ENCODE measurements around the gene GLIPR1.
"Not testable (repeated sequence)": the region's sequence is repeated elsewhere in the genome, so short reads cannot be mapped to it uniquely, and the experiment has no call there.

GLIPR1 gene

GRCh38 chr12:75474116-75474515 lies 6.4 kb upstream of the GLIPR1 start:
- no peak for DNase-seq (ENCODE audit: low spot score)

DNA sequence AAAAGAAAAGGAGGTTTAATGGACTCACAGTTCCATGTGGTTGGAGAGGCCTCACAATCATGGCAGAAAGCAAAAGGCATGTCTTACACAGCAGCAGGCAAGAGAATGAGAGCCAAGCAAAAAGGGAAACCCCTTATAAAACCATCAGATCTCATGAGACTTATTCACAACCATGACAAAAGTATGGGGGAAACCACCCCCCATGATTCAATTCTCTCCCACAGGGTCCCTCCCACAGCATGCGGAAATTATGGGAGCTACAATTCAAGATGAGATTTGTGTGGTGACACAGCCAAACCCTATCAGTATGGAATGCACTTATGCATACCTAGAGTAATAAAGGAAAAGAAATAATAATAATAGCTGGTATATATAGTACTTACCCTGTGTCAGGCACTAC lies 4.5 kb upstream of the GLIPR1 start:
- no peak for DNase-seq (ENCODE audit: low spot score)

- DNase-seq (ENCODE audit: low spot score), result no peak
Measured at GRCh38 chr12:75477137-75477536, 3.4 kb upstream of the GLIPR1 start.

DNA sequence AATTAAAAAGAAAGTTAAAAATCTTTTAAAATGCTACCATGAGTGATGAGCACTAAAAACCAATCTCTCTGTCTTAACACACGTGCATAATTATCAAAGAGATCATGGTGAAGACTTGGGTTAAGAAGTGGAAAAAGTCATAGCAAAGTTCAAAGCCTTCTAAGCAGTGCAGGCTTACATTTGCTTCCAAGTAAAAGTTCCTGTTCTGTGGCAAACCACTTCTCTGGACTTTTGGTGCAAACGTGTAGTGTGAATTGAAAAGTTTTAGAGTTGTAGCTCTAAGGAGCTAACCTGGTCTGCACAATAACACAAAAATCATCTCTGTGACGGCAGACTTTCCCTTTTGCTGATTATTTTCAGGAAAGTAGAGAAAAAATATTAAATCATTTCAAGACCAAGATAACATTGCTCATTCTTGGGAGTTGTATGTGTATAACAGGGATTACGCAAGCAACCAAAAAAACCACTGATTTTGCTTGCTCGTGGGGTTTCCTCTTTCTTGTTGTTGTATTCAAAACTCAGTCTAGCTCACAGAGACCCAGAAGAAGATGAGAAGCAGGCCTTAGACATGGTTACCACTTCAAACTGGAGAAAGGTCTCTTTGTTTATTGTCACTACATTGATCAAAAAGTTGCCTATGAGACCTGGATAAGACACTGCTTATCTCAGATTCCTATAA lies 2.3 kb upstream of the GLIPR1 start:
- DNase-seq (ENCODE audit: low spot score), result no peak

GRCh38 chr12:75479963-75480461 lies 543 bp upstream of the GLIPR1 start:
- DNase-seq (ENCODE audit: low spot score), result no peak

DNA sequence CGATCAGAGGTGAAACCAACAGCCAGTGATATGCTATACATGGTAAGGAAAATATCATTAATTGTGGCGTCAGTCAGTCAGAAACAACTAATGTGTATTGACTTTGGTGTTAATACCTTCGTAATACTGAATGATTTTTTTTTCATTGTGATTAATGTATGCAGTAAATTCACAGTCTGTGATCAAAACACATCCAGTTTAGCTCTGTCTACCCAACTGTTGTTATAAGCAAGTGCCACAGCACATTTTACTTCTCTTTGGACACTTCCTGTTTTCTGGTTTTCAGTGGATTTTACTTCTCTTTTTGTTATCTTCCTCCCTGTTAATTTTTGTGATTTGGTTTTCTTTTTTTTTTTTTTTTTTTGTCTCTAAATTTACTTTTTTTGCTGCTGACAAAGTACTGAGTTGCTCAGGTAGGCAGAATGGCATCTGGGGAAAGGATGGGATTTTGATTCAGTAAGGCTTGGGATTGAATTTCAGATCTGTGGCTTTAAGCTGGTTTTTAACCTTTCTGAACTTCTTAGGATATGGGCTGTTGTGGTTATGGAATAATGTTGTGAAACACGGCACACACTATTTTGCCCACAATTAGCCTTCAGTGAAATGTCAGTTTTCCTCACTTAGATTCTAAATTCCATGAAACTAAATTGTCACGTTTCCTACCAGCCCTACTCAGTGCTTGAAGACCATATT lies 604 bp downstream of the GLIPR1 start:
- no peak for DNase-seq (ENCODE audit: low spot score)

GRCh38 chr12:75481774-75482173 lies 1.2 kb downstream of the GLIPR1 start:
- no peak for DNase-seq (ENCODE audit: low spot score)

DNA sequence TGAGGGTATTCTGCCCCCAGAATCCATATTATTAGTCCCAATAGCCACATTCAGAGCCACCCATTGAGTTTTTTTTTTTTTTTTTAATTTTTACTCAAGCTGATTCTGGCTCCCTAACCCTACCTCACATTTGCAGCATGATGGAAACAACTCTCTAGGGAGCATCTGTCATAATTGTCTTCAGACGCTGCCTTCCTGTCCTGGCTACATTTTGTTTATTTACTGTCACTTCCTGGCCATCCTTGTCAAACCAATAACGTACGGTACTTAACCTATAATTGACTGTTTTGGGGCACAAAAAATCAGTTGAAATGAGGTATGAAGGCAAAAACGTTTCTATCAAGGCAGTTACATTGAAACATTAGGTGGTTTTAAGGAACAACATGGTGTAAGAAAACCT lies 2.1 kb downstream of the GLIPR1 start:
- no peak for DNase-seq (ENCODE audit: low spot score)

DNA sequence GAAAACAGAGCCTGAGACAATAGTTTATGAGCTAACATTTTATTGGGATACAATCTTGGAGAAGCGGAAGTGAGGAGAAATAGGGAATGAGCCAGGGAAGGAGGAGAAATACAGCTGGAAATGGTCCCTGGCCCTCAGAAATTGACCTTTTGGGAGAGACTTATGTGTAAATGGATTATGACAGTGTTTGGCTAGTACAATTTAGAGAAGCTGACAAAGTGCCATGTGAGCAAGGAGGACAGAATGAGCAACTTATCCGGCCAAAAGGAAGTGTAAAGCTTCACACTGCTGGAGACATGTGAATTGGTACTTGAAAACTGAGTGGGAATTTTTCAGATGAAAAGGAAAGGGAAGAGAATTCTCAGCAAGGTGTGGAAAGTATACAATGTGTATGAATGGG lies 2.9 kb downstream of the GLIPR1 start:
- no peak for DNase-seq (ENCODE audit: low spot score)

DNA sequence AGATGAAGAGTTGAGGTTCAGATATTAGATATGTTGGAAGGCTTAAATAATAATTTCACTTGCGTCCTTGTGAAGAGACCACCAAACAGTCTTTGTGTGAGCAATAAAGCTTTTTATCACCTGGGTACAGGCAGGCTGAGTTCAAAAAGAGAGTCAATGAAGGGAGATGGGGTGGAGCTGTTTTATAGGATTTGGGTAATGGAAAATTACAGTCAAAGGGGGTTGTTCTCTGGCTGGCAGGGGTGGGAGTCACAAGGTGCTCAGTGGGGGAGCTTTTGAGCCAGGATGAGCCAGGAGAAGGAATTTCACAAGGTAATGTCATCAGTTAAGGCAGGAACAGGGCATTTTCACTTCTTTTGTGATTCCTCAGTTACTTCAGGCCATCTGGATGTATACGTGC lies 3.9 kb downstream of the GLIPR1 start:
- not testable (repeated sequence) for DNase-seq (ENCODE audit: low spot score)

GRCh38 chr12:75487308-75487707 lies 6.8 kb downstream of the GLIPR1 start:
- DNase-seq (ENCODE audit: low spot score), result no peak

DNA sequence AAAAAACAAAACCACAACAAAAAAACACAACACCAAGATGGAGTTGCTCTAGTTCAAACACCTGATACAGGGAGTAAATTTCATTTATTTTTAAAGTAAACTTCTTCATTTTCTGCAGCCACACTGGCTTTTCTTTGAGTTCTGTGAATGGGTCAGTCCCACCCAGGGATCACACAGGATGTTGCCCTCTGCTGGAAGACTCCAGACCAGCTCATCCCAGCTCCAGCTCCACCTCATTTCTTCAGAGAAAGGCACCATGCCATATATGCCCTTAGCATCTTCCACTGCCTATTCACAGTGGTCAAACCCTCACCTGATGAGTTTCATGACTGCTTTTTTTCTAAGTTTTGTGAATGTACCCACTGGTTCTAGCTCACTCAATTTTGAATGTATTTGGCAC lies 8.0 kb downstream of the GLIPR1 start:
- DNase-seq (ENCODE audit: low spot score), result no peak

DNA sequence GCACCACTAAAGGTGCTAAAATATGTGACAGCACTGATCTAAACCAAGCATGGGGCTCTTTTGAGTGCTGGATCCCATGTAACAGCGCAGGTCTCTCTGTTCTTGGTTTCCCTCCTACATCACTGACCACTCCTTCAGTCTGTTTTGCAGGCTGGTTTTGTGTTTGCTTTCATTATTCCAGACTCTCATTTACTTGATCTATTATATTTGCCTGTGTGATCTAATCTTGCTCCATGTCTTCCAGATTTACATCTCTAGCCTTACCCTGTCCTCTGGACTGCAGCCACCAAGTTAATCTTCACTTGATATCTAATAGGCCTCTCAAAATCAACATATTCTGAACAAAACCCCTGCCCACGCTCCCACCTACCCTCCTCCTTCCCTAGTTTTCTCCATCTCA lies 8.6 kb downstream of the GLIPR1 start:
- DNase-seq (ENCODE audit: low spot score), result no peak

DNA sequence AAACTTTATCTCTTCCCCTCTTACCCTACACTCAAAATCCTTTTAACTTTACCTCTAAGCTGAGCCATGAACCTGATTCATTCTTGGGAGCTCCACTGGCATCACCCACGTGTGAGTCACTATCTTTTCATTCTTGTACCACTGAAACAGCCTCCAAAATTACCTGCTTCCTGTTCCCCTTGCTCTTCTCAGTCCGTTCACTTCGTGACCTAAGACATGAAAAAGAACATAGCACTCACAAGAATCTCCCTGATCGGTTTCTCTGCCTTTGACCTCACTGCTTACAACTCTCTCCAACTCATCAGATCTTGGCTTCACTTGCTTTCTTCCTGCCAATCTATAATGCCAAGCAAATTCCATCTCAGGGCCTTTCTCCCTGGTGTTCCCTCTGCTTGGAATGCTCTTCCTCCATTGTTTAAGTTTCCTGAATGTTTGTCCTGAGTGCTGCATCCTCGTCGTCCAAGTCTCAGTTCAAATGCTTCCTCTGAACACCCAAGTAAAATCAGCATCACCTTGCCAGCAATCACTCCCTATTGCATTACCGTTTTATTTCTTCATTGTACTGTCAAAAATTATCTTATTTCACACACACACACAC lies 9.2 kb downstream of the GLIPR1 start:
- DNase-seq (ENCODE audit: low spot score), result no peak

DNA sequence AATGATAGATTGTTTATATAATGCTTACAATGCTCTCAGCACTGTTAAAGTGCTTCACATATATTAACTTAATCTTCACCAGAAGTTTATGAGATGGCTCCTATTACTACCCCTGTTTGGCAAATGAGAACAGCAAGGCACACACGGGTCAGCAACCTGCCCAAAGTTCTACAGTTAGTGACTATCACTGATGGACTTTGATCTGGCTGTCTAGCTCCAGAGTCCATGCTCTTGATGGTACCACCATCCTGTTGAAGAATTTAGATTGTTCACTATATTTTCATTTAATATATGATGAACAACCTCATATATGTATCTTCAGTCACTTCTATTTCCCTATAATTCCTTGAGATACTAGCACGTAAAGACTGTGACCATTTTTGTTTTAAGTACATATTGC lies 10.6 kb downstream of the GLIPR1 start:
- DNase-seq (ENCODE audit: low spot score), result no peak

- DNase-seq (ENCODE audit: low spot score), result no peak
Measured at GRCh38 chr12:75503459-75503858, 22.9 kb downstream of the GLIPR1 start.

DNA sequence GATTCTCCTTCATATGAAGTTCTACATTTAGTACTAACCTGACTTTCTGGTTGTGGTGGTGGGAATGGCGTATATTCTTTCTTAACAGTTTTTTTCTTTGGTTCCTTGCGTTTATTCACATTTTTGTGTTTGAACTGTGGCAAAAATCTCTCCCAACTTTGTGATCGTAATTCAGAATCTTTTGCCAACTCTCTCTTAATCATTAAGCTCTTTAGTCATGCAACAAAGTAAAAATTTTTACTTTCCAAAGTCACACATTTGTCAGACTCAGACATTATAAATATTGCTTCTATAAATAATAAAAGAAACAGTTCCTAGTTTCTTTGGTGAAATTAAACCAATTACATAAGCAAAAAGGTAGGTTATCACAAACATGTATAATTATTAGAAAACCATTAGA lies 23.3 kb downstream of the GLIPR1 start:
- DNase-seq (ENCODE audit: low spot score), result no peak

DNA sequence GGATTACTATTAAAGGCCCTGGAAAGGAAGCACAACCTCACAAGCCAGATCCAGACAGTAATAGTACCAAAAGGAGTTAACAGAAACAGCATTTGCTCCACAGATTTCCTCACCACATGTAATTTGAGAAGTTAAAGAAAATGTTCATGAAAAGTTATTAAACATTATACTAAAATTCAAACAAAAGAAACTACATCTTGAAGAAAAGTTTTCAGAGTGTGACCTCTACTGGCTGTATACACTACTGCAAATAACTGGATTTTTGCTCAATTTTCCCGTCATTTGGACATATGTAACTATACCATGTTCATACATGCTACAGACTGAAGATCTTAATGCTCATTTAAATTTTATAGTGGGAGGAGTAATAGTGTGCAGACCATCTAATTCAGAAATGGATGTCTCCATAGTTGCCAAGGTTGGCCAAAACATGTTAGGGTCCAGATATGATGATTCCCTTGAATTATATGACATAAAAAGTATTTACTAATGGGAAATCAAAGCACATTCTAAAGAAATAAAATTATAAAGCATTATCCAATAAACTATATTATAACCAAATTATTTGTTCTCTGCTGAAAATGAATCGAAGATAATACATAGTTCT lies 25.3 kb downstream of the GLIPR1 start:
- DNase-seq (ENCODE audit: low spot score), result no peak

- DNase-seq (ENCODE audit: low spot score), result no peak
Measured at GRCh38 chr12:75507086-75507485, 26.5 kb downstream of the GLIPR1 start.

DNA sequence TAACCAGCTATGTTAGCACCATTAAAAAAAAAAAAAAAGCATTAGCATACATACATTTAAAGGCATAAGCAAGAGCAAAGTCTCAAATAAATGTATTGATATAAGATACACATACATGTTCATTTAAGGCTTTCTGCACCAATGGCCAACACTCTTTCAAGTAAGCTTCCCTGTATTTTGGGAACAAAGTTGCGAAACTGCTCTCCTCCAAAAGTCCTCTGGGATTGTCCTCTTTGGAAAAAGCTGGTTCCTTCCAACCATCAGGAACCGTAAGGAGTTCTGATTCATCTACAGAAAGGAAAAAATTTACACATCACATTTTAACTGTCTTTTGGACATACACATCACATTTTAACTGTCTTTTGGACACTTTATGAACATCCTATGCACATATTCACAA lies 27.6 kb downstream of the GLIPR1 start:
- DNase-seq (ENCODE audit: low spot score), result no peak

- DNase-seq (ENCODE audit: low spot score), result no peak
Measured at GRCh38 chr12:75509621-75510020, 29.1 kb downstream of the GLIPR1 start.

DNA sequence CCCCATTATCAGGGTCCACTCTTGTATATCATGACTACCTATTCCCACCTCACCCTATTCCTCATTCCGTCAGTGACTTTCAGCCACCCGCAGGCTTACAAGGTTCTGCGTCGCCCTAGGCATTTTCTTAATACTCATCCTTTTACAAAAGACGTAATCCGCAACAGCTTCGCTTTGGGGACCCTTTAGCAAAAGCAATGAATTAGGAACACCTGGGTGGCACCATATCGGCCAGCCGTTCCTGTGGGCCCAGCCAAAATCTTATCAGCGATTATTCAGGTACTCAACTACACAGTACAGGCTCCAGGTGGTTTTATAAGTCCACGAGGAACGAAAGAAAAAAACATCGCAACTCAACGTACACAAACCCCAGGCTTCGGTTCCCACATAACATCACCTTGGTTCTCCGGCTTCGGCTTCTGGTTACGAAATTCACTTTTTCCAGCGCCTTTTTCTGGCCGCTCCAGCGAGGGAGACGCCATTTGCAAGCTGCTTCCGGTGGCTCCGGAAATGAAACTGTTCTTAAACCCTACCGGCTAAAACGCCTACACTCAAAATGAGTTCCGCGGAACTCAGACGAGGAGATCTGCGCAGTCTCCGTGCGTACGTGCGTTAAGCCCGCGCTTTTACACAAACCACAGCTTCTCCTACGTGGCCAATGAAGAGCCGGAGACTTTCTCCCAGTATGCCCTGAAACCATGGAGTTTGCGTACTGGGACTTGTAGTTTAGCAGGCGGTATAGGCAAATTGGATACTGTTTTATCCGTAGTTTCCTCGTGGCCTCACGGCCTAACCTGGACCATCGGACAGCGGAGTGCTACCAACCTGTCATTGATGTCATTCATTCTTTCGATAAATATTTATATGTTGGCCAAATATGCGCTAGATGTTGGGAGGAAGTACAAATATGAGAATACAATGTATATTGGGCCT lies 30.8 kb downstream of the GLIPR1 start, which contains the start of gene KRR1:
Gene KRR1, minus strand, starts transcription at position 494 of the 933 bp plus-strand sequence. Its CDS starts 12 bp downstream, at position 482.
- peak; percentile 87 for DNase-seq (ENCODE audit: low spot score)
